Suprapubic skin (tissue), 4 donors: ENCODE measurements around the gene PCSK2. TPM values are rescaled to one million over a fixed set of nuclear protein-coding genes. Genes with fewer than 3 reads are reported as not detected.

Source experiments
- DNase-seq, 2 donors: peaks; one replicate each; pipeline ENCODE4 v3.0.0-alpha.2; 2019; ENCODE audit warnings: low spot score in 2 of 2
- H3K27ac ChIP-seq: fragments of 200-600 bp; sonication (generic); one replicate; pipeline ENCODE4 v1.5.1; 2019
- H3K27me3 ChIP-seq: fragments of 200-600 bp; sonication (generic); one replicate; pipeline ENCODE4 v1.5.1; 2019
- H3K36me3 ChIP-seq: fragments of 200-600 bp; sonication (generic); one replicate; pipeline ENCODE4 v1.5.1; 2019
- H3K4me1 ChIP-seq: fragments of 200-600 bp; sonication (generic); one replicate; pipeline ENCODE4 v1.5.1; 2019
- H3K4me3 ChIP-seq: fragments of 200-600 bp; sonication (generic); one replicate; pipeline ENCODE4 v1.5.1; 2019; ENCODE audit warnings: mild to moderate bottlenecking
- H3K9me3 ChIP-seq: fragments of 200-600 bp; sonication (generic); one replicate; pipeline ENCODE4 v1.5.1; 2019
- CTCF ChIP-seq, 2 donors: fragments of 200-600 bp in 1 of 2; fragments of 450-650 bp in 1 of 2; sonication (generic) in 1 of 2; IDR thresholded peaks; one replicate each; pipeline ENCODE4 v1.5.1; 2016 to 2019; ENCODE audit warnings: antibody characterized with exemption in 2 of 2, mild to moderate bottlenecking in 1 of 2, moderate library complexity in 1 of 2
- EP300 ChIP-seq: sonication (generic); formaldehyde crosslinking; IDR thresholded peaks from one replicate; pipeline ENCODE4 v1.6.1; 2017; ENCODE audit warnings: antibody characterized with exemption
- POLR2A ChIP-seq, 2 donors: fragments of 450-650 bp; IDR thresholded peaks; one replicate each; pipeline ENCODE4 v1.6.1; 2017; ENCODE audit warnings: antibody characterized with exemption in 2 of 2, mild to moderate bottlenecking in 2 of 2, moderate library complexity in 2 of 2
- POLR2AphosphoS5 ChIP-seq, 3 donors: sonication (generic); formaldehyde crosslinking; IDR thresholded peaks; one replicate each; pipeline ENCODE4 v1.6.1; 2017; ENCODE audit warnings: antibody characterized with exemption in 3 of 3
- WGBS: methylation state at CpG from one replicate; pipeline ENCODE4 v1.1.5; 2018; 5-methylcytosine and 5-hydroxymethylcytosine counted together
- total RNA-seq, 4 donors: library from RNA; depleted of rRNA; stranded (reverse); fragments of >200 nt; gene quantifications; one replicate each; pipeline ENCODE4 v1.1.0, GENCODE V29; 2016

The PCSK2 gene
- total RNA-seq, 4 donors from 2014 or later: 5.2 to 23.1 (median 12.9) TPM

- WGBS: 96% methylated on average over 4 of the region's 4 CpGs
Measured at GRCh38 chr20:17510548-17510947, 283.7 kb downstream of the PCSK2 start.

GRCh38 chr20:17511401-17511800 is 284.6 kb downstream of the PCSK2 start:
- H3K27me3 ChIP-seq: no peaks in the 10 kb centered on the region
- TF ChIP-seq POLR2A (IDR thresholded peaks at IDR 0.05) (no peak), CTCF (IDR thresholded peaks at IDR 0.05) (no peak), POLR2AphosphoS5 (IDR thresholded peaks at IDR 0.05) (no peak), EP300 (no peak)
- DNase-seq: peak in 1 of 2 donors; percentile 6
- H3K27ac ChIP-seq: no peak overlapping the region
- H3K4me1 ChIP-seq: peaks cover 2% of the 10 kb centered on the region
- H3K9me3 ChIP-seq: no peaks in the 10 kb centered on the region
- H3K36me3 ChIP-seq: no peaks in the 10 kb centered on the region
- WGBS: 75% methylated on average over 6 of the region's 6 CpGs
- H3K4me3 ChIP-seq: no peak overlapping the region

More at GRCh38 chr20:17510548-17510947, 283.7 kb downstream of the PCSK2 start:
- Histone ChIP-seq H3K27ac (no peak overlapping the region), H3K36me3 (no peaks in the 10 kb centered on the region), H3K4me1 (peaks cover 11% of the 10 kb centered on the region), H3K9me3 (no peaks in the 10 kb centered on the region), H3K4me3 (no peak overlapping the region), H3K27me3 (no peaks in the 10 kb centered on the region)
- no peak for TF ChIP-seq POLR2A (IDR thresholded peaks at IDR 0.05)
- no peak for TF ChIP-seq CTCF (IDR thresholded peaks at IDR 0.05)
- TF ChIP-seq EP300: no peak
- no peak for TF ChIP-seq POLR2AphosphoS5 (IDR thresholded peaks at IDR 0.05)
- no peak for DNase-seq

GRCh38 chr20:17513939-17514338 is 287.1 kb downstream of the PCSK2 start:
- TF ChIP-seq POLR2AphosphoS5 (IDR thresholded peaks at IDR 0.05) (no peak), CTCF (IDR thresholded peaks at IDR 0.05) (no peak), EP300 (no peak), POLR2A (IDR thresholded peaks at IDR 0.05) (no peak)
- H3K27me3 ChIP-seq: no peaks in the 10 kb centered on the region
- H3K27ac ChIP-seq: no peak overlapping the region
- 60% methylated on average over 2 of the region's 2 CpGs for WGBS
- no peak for DNase-seq
- no peak overlapping the region for H3K4me3 ChIP-seq
- H3K4me1 ChIP-seq: no peaks in the 10 kb centered on the region
- H3K9me3 ChIP-seq: no peaks in the 10 kb centered on the region
- no peaks in the 10 kb centered on the region for H3K36me3 ChIP-seq

- TF ChIP-seq CTCF (IDR thresholded peaks at IDR 0.05) (no peak), EP300 (no peak), POLR2AphosphoS5 (IDR thresholded peaks at IDR 0.05) (no peak), POLR2A (IDR thresholded peaks at IDR 0.05) (no peak)
- Histone ChIP-seq H3K4me3 (no peak overlapping the region), H3K27me3 (no peaks in the 10 kb centered on the region), H3K36me3 (no peaks in the 10 kb centered on the region), H3K4me1 (no peaks in the 10 kb centered on the region), H3K27ac (no peak overlapping the region), H3K9me3 (no peaks in the 10 kb centered on the region)
- WGBS: 86% methylated on average over 3 of the region's 3 CpGs
- no peak for DNase-seq
Measured at GRCh38 chr20:17515053-17515452, 288.2 kb downstream of the PCSK2 start.

GRCh38 chr20:17518339-17519052 is 291.7 kb downstream of the PCSK2 start:
- Histone ChIP-seq H3K36me3 (no peaks in the 10 kb centered on the region), H3K27ac (no peak overlapping the region), H3K27me3 (no peaks in the 10 kb centered on the region), H3K4me3 (no peak overlapping the region), H3K9me3 (no peaks in the 10 kb centered on the region), H3K4me1 (no peaks in the 10 kb centered on the region)
- 76% methylated on average over 14 of the region's 14 CpGs for WGBS
- TF ChIP-seq CTCF (IDR thresholded peaks at IDR 0.05) (no peak), POLR2A (IDR thresholded peaks at IDR 0.05) (no peak), EP300 (no peak), POLR2AphosphoS5 (IDR thresholded peaks at IDR 0.05) (no peak)
- no peak for DNase-seq
